Fibroblast of lung (primary cell): ENCODE results near the gene RGP1. TPM values are rescaled to one million over a fixed set of nuclear protein-coding genes. Genes with fewer than 3 reads are reported as not detected.

ENCODE experiments used
- DNase-seq, 2 donors: peaks; one replicate each; pipeline versions ENCODE4 v3.0.0 to v3.0.0-alpha.2; 2010; ENCODE audit warnings: low read depth in 2 of 2
- H2AFZ ChIP-seq: 2 replicates; pipeline ENCODE4 v1.5.1; 2012; ENCODE audit warnings: low read length, control low read depth, inconsistent platforms
- H3K27ac ChIP-seq: 2 replicates; pipeline ENCODE4 v1.5.1; 2011; ENCODE audit warnings: low read length, control low read depth; ENCODE audit not compliant: insufficient read depth
- H3K27me3 ChIP-seq: 2 replicates; pipeline ENCODE4 v1.5.1; 2011; ENCODE audit warnings: mild to moderate bottlenecking, low read length; ENCODE audit not compliant: control insufficient read depth, insufficient read depth
- H3K36me3 ChIP-seq: 2 replicates; pipeline ENCODE4 v1.5.1; 2011; ENCODE audit warnings: low read length; ENCODE audit not compliant: control insufficient read depth, insufficient read depth
- H3K4me1 ChIP-seq: 2 replicates; pipeline ENCODE4 v1.5.1; 2011; ENCODE audit warnings: low read length; ENCODE audit not compliant: control insufficient read depth, insufficient read depth; ENCODE audit errors: extremely low read depth
- H3K4me2 ChIP-seq: 2 replicates; pipeline ENCODE4 v1.5.1; 2011; ENCODE audit warnings: low read length, control low read depth; ENCODE audit not compliant: insufficient read depth; ENCODE audit errors: extremely low read depth
- H3K4me3 ChIP-seq, 4 experiments: fragments of 200-600 bp in 1 of 4; sonication (generic) in 1 of 4; replicated peaks in 1 of 4; 2 replicates each; pipeline ENCODE4 v1.5.1; 2011 to 2016; ENCODE audit warnings: low read length in 4 of 4, low read depth in 3 of 4, mild to moderate bottlenecking in 3 of 4, control low read depth in 2 of 4, inconsistent platforms in 1 of 4, mixed read lengths in 1 of 4; ENCODE audit not compliant: insufficient read depth in 1 of 4; ENCODE audit errors: control extremely low read depth in 1 of 4
- H3K79me2 ChIP-seq: 2 replicates; pipeline ENCODE4 v1.5.1; 2012; ENCODE audit warnings: mild to moderate bottlenecking, low read length, inconsistent platforms; ENCODE audit not compliant: control insufficient read depth, insufficient read depth
- H3K9ac ChIP-seq: 2 replicates; pipeline ENCODE4 v1.5.1; 2011; ENCODE audit warnings: mild to moderate bottlenecking, low read length, control low read depth; ENCODE audit not compliant: insufficient read depth
- H3K9me3 ChIP-seq: 2 replicates; pipeline ENCODE4 v1.5.1; 2012; ENCODE audit warnings: low read depth, low read length; ENCODE audit not compliant: control insufficient read depth, insufficient read depth
- H4K20me1 ChIP-seq: 2 replicates; pipeline ENCODE4 v1.5.1; 2011; ENCODE audit warnings: low read length; ENCODE audit not compliant: control insufficient read depth, insufficient read depth; ENCODE audit errors: extremely low read depth
- CTCF ChIP-seq, 2 donors: IDR thresholded peaks in 1 of 2; conservative IDR thresholded peaks in 1 of 2; 1 replicate in 1 of 2; 2 replicates in 1 of 2; pipeline ENCODE4 v1.5.1; 2011 to 2012; ENCODE audit warnings: low read length in 2 of 2, control low read depth in 1 of 2, inconsistent platforms in 1 of 2, low read depth in 1 of 2, mild to moderate bottlenecking in 1 of 2
- EZH2 ChIP-seq: IDR thresholded peaks from 2 replicates; pipeline ENCODE4 v1.5.1; 2012; ENCODE audit warnings: low read length, control low read depth, mild to moderate bottlenecking; ENCODE audit errors: missing control alignments
- polyA plus RNA-seq, 2 donors: library from polyadenylated mRNA; depleted of rRNA in 1 of 2; stranded (reverse) in 1 of 2; unstranded in 1 of 2; fragments of >200 nt; gene quantifications; 2 replicates each; pipeline ENCODE4 v1.2.1, GENCODE V29; 2011 to 2012; ENCODE audit warnings: missing spikeins in 1 of 2
- total RNA-seq: library from RNA; depleted of rRNA; stranded (reverse); fragments of >200 nt; gene quantifications from 2 replicates; pipeline ENCODE4 v1.2.1, GENCODE V29; 2014

Gene RGP1
- total and polyA plus RNA-seq, 2 donors (not counting 1 experiment from before 2014, with no cell fraction given), result 14.9 to 17.4 TPM

- Histone ChIP-seq H3K79me2 (peaks cover 4% of the 10 kb centered on the region), H3K27ac (peak overlapping the region; percentile 63), H3K4me3 (peak overlapping the region in 3 of 4 experiments; percentile 50 to 65 (median 59)), H3K4me2 (peak overlapping the region; percentile 86), H4K20me1 (no peaks in the 10 kb centered on the region), H3K27me3 (no peaks in the 10 kb centered on the region), H3K9ac (peak overlapping the region; percentile 68), H3K36me3 (no peaks in the 10 kb centered on the region), H3K4me1 (peaks cover 14% of the 10 kb centered on the region), H3K9me3 (no peaks in the 10 kb centered on the region), H2AFZ (no peak overlapping the region)
- no peak for DNase-seq
- no peak for TF ChIP-seq EZH2
- TF ChIP-seq CTCF (conservative IDR thresholded peaks at IDR 0.05 in 1 of 2, IDR thresholded peaks at IDR 0.05 in 1 of 2; ENCODE audit: low read depth in 1 of 2, low read length in 2 of 2), result no peak
These were observed 43.1 kb downstream of the RGP1 start for GRCh38 chr9:35792024-35792813.

- Histone ChIP-seq H3K79me2 (peaks cover 4% of the 10 kb centered on the region), H3K4me2 (peak overlapping the region; percentile 86), H4K20me1 (no peaks in the 10 kb centered on the region), H3K27me3 (no peaks in the 10 kb centered on the region), H3K36me3 (no peaks in the 10 kb centered on the region), H3K4me1 (peaks cover 14% of the 10 kb centered on the region), H3K9me3 (no peaks in the 10 kb centered on the region), H3K4me3 (peak overlapping the region; percentile 22 to 65 (median 42)), H2AFZ (no peak overlapping the region), H3K27ac (no peak overlapping the region), H3K9ac (no peak overlapping the region)
- no peak for DNase-seq
- TF ChIP-seq CTCF (conservative IDR thresholded peaks at IDR 0.05 in 1 of 2, IDR thresholded peaks at IDR 0.05 in 1 of 2; ENCODE audit: low read depth in 1 of 2, low read length in 2 of 2), result no peak
- no peak for TF ChIP-seq EZH2
These were observed 43.7 kb downstream of the RGP1 start for GRCh38 chr9:35792826-35793225.

GRCh38 chr9:35793461-35793860 is 44.4 kb downstream of the RGP1 start:
- no peak for DNase-seq
- H3K4me1 ChIP-seq, result peaks cover 14% of the 10 kb centered on the region
- H3K36me3 ChIP-seq, result no peaks in the 10 kb centered on the region
- H4K20me1 ChIP-seq, result no peaks in the 10 kb centered on the region
- no peak overlapping the region for H2AFZ ChIP-seq
- H3K9me3 ChIP-seq, result no peaks in the 10 kb centered on the region
- no peak overlapping the region for H3K9ac ChIP-seq
- H3K79me2 ChIP-seq, result peaks cover 4% of the 10 kb centered on the region
- TF ChIP-seq CTCF (conservative IDR thresholded peaks at IDR 0.05 in 1 of 2, IDR thresholded peaks at IDR 0.05 in 1 of 2; ENCODE audit: low read depth in 1 of 2, low read length in 2 of 2), result no peak
- TF ChIP-seq EZH2, result no peak
- peak overlapping the region; percentile 22 to 65 (median 42) for H3K4me3 ChIP-seq
- H3K4me2 ChIP-seq, result peak overlapping the region; percentile 86
- no peak overlapping the region for H3K27ac ChIP-seq
- H3K27me3 ChIP-seq, result no peaks in the 10 kb centered on the region
